CD14-positive monocyte (primary cell): ENCODE measurements around the gene TRAM2. TPM values are rescaled to one million over a fixed set of nuclear protein-coding genes. Genes with fewer than 3 reads are reported as not detected.

Experiments
- DNase-seq, 3 donors: peaks; one replicate each; pipeline ENCODE4 v3.0.0-alpha.2; 2011 to 2022
- H2AFZ ChIP-seq: 2 replicates; pipeline ENCODE4 v1.6.0; 2012; ENCODE audit warnings: mild to moderate bottlenecking, low read depth, low read length, inconsistent platforms; ENCODE audit not compliant: insufficient read depth, poor library complexity, severe bottlenecking
- H3K27ac ChIP-seq, 2 donors: 1 replicate in 1 of 2; 2 replicates in 1 of 2; pipeline ENCODE4 v1.5.1; 2012 to 2013; ENCODE audit warnings: low read length in 2 of 2, control low read depth in 1 of 2, inconsistent platforms in 1 of 2, low read depth in 1 of 2, mild to moderate bottlenecking in 1 of 2
- H3K27me3 ChIP-seq, 2 donors: one replicate each; pipeline versions ENCODE4 v1.6.0 to v1.6.1; 2011 to 2013; ENCODE audit warnings: low read length in 2 of 2; ENCODE audit not compliant: control insufficient read depth in 2 of 2, insufficient read depth in 2 of 2
- H3K36me3 ChIP-seq, 2 donors: replicated peaks in 1 of 2; 1 replicate in 1 of 2; 2 replicates in 1 of 2; pipeline versions ENCODE4 v1.5.1 to v1.6.1; 2012 to 2013; ENCODE audit warnings: low read length in 2 of 2, control low read depth in 1 of 2, inconsistent platforms in 1 of 2, mild to moderate bottlenecking in 1 of 2; ENCODE audit not compliant: insufficient read depth in 2 of 2, control insufficient read depth in 1 of 2
- H3K4me1 ChIP-seq, 2 donors: 1 replicate in 1 of 2; 2 replicates in 1 of 2; pipeline versions ENCODE4 v1.5.1 to v1.6.1; 2012 to 2013; ENCODE audit warnings: low read length in 2 of 2, control low read depth in 1 of 2, inconsistent platforms in 1 of 2, mild to moderate bottlenecking in 1 of 2, moderate library complexity in 1 of 2; ENCODE audit not compliant: insufficient read depth in 2 of 2, control insufficient read depth in 1 of 2
- H3K4me2 ChIP-seq: replicated peaks from 2 replicates; pipeline ENCODE3; 2012; ENCODE audit warnings: low read length, moderate library complexity, mild to moderate bottlenecking; ENCODE audit not compliant: poor library complexity, severe bottlenecking; ENCODE audit errors: extremely low read depth
- H3K4me3 ChIP-seq, 3 experiments: fragments of 200-600 bp in 1 of 3; sonication (generic) in 1 of 3; replicated peaks in 1 of 3; 1 replicate in 2 of 3; 2 replicates in 1 of 3; pipeline ENCODE4 v1.5.1; 2011 to 2013; ENCODE audit warnings: low read length in 3 of 3, mild to moderate bottlenecking in 3 of 3, control low read depth in 2 of 3, low read depth in 2 of 3, inconsistent platforms in 1 of 3, moderate library complexity in 1 of 3
- H3K79me2 ChIP-seq: 2 replicates; pipeline ENCODE4 v1.6.0; 2012; ENCODE audit warnings: mild to moderate bottlenecking, control low read depth, inconsistent platforms, low read length, moderate library complexity; ENCODE audit not compliant: insufficient read depth
- H3K9ac ChIP-seq: 2 replicates; pipeline ENCODE4 v1.6.0; 2017; ENCODE audit warnings: low read length, mild to moderate bottlenecking; ENCODE audit not compliant: insufficient read depth, poor library complexity, severe bottlenecking
- H3K9me3 ChIP-seq, 2 donors: replicated peaks in 1 of 2; 1 replicate in 1 of 2; 2 replicates in 1 of 2; pipeline versions ENCODE4 v1.5.1 to v1.6.1; 2012 to 2013; ENCODE audit warnings: low read length in 2 of 2, control low read depth in 1 of 2; ENCODE audit not compliant: control insufficient read depth in 1 of 2, insufficient read depth in 1 of 2
- H4K20me1 ChIP-seq: 2 replicates; pipeline ENCODE4 v1.6.0; 2012; ENCODE audit warnings: mild to moderate bottlenecking, low read length, control low read depth, moderate library complexity; ENCODE audit not compliant: insufficient read depth
- H3K27ac Mint-ChIP-seq, 7 donors: one replicate each; pipeline ENCODE4 v1.8.0; 2020; ENCODE audit warnings: mild to moderate bottlenecking in 7 of 7, mixed read lengths in 7 of 7, moderate library complexity in 6 of 7, inconsistent platforms in 2 of 7
- H3K27me3 Mint-ChIP-seq, 3 donors: one replicate each; pipeline ENCODE4 v1.8.0; 2021 to 2022; ENCODE audit warnings: low read depth in 3 of 3, mild to moderate bottlenecking in 3 of 3, mixed read lengths in 3 of 3, moderate library complexity in 3 of 3, inconsistent platforms in 1 of 3
- H3K36me3 Mint-ChIP-seq, 2 donors: one replicate each; pipeline ENCODE4 v1.8.0; 2020; ENCODE audit warnings: mixed read lengths in 2 of 2, inconsistent platforms in 1 of 2, mild to moderate bottlenecking in 1 of 2
- H3K4me1 Mint-ChIP-seq: one replicate; pipeline ENCODE4 v1.8.0; 2020; ENCODE audit warnings: mild to moderate bottlenecking, mixed read lengths
- H3K4me3 Mint-ChIP-seq, 2 donors: one replicate each; pipeline ENCODE4 v1.8.0; 2020; ENCODE audit warnings: mild to moderate bottlenecking in 2 of 2, mixed read lengths in 2 of 2, moderate library complexity in 1 of 2
- H3K9me3 Mint-ChIP-seq, 7 donors: one replicate each; pipeline ENCODE4 v1.8.0; 2020 to 2022; ENCODE audit warnings: mixed read lengths in 7 of 7, mild to moderate bottlenecking in 6 of 7, moderate library complexity in 6 of 7, inconsistent platforms in 2 of 7
- CTCF ChIP-seq: fragments of 200-600 bp; IDR thresholded peaks from one replicate; pipeline ENCODE4 v1.8.0; 2022; ENCODE audit warnings: antibody characterized with exemption, mild to moderate bottlenecking
- WGBS: methylation state at CpG from one replicate; pipeline ENCODE4 v1.1.5; 2013; ENCODE audit warnings: missing lambda C conversion rate; ENCODE audit not compliant: insufficient coverage; 5-methylcytosine and 5-hydroxymethylcytosine counted together
- intact Hi-C, 2 donors: fragments of 100-400 bp; cut with micrococcal nuclease; formaldehyde crosslinking; loops; one replicate each; pipeline versions ENCODE4 v1.15.0 to v1.15.1; 2023
- polyA plus RNA-seq, 3 donors: library from polyadenylated mRNA; depleted of rRNA in 1 of 3; unstranded in 2 of 3; stranded (reverse) in 1 of 3; fragments of 300-500 nt in 2 of 3; fragments of >200 nt in 1 of 3; fragmentation: Illumina TruSeq in 2 of 3; gene quantifications; 1 replicate in 2 of 3; 2 replicates in 1 of 3; pipeline ENCODE4 v1.2.3, GENCODE V29; 2012 to 2021

TRAM2 gene
- polyA plus RNA-seq, 3 donors: 4.7 to 11.7 (median 5.9) TPM

- no peak for TF ChIP-seq CTCF
- Mint-ChIP-seq H3K4me3 (no peak overlapping the region), H3K36me3 (peaks cover 24 to 34% of the 10 kb centered on the region in 2 donors), H3K4me1 (peaks cover 13% of the 10 kb centered on the region), H3K27me3 (no peaks in the 10 kb centered on the region), H3K9me3 (no peaks in the 10 kb centered on the region), H3K27ac (peak overlapping the region in 3 of 7 donors; percentile 9 to 64 (median 30))
- Histone ChIP-seq H3K9ac (no peak overlapping the region), H3K9me3 (no peaks in the 10 kb centered on the region), H3K79me2 (peaks cover 53% of the 10 kb centered on the region), H4K20me1 (peaks cover 55% of the 10 kb centered on the region), H3K4me3 (no peak overlapping the region), H3K36me3 (peaks cover 10 to 32% of the 10 kb centered on the region in 2 donors), H3K4me2 (no peak overlapping the region), H2AFZ (no peak overlapping the region), H3K27me3 (no peaks in the 10 kb centered on the region), H3K4me1 (no peaks in the 10 kb centered on the region), H3K27ac (no peak overlapping the region)
- intact Hi-C loops: no loop called here
- WGBS: 38% methylated on average over 5 of the region's 8 CpGs
- no peak for DNase-seq
Measured at GRCh38 chr6:52537001-52537753, 39.7 kb downstream of the TRAM2 start.

GRCh38 chr6:52536424-52536916 is 40.4 kb downstream of the TRAM2 start:
- WGBS: 97% methylated on average over 5 of the region's 6 CpGs
- H3K4me1 ChIP-seq: no peaks in the 10 kb centered on the region
- H3K9ac ChIP-seq: no peak overlapping the region
- Mint-ChIP-seq H3K27ac (peak overlapping the region in 1 of 7 donors; percentile 34), H3K9me3 (no peaks in the 10 kb centered on the region), H3K27me3 (no peaks in the 10 kb centered on the region), H3K4me1 (peaks cover 13% of the 10 kb centered on the region), H3K4me3 (no peak overlapping the region), H3K36me3 (peaks cover 24 to 34% of the 10 kb centered on the region in 2 donors)
- no peak overlapping the region for H2AFZ ChIP-seq
- no peaks in the 10 kb centered on the region for H3K27me3 ChIP-seq
- H3K4me3 ChIP-seq: no peak overlapping the region
- H3K4me2 ChIP-seq: no peak overlapping the region
- H3K9me3 ChIP-seq: no peaks in the 10 kb centered on the region
- intact Hi-C loops: no loop called here
- H3K79me2 ChIP-seq: peaks cover 49% of the 10 kb centered on the region
- no peak for DNase-seq
- H3K36me3 ChIP-seq: peaks cover 10 to 40% of the 10 kb centered on the region in 2 donors
- TF ChIP-seq CTCF: no peak
- H3K27ac ChIP-seq: no peak overlapping the region
- peaks cover 48% of the 10 kb centered on the region for H4K20me1 ChIP-seq
